GM19468 (cell line): ENCODE results near the gene RELN.
"Not testable (repeated sequence)": the region's sequence is repeated elsewhere in the genome, so short reads cannot be mapped to it uniquely, and the experiment has no call there.

Source experiments
- ATAC-seq: cut with Tn5 transposase; IDR thresholded peaks from one replicate; pipeline ENCODE4 v1.9.1; 2021; ENCODE audit warnings: mild to moderate bottlenecking, moderate library complexity, moderate number of reproducible peaks; ENCODE audit not compliant: unreplicated experiment; ENCODE audit errors: extremely low read depth

RELN gene

GRCh38 chr7:103797647-103798307 lies 191.7 kb downstream of the RELN start:
- no peak for ATAC-seq

DNA sequence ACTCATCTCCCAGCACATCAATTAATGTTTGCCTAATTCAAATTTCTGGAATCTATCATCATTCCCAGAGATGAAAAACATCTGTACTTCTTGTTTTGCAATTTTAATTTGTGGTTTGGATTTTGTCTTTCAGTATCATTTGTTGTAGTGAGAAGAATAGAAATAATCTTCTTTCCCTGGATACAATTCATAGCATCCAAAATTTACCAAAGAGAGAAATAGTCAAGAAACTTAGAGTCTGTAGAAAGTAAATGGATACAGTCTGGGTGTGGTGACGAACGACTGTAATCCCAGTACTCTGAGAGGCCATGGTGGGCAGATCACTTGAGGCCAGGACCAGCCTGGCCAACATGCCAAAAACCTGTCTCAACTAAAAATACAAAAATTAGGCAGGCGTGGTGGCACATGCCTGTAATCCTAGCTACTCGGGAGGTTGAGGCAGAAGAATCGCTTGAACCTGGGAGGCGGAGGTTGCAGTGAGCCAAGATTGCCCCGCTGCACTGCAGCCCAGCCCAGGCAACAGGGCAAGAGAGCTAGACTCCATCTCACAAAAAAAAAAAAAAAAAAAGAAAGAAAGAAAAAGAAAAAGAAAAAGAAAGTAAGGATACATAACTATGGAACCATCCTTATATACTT lies 193.0 kb downstream of the RELN start:
- ATAC-seq: no peak

DNA sequence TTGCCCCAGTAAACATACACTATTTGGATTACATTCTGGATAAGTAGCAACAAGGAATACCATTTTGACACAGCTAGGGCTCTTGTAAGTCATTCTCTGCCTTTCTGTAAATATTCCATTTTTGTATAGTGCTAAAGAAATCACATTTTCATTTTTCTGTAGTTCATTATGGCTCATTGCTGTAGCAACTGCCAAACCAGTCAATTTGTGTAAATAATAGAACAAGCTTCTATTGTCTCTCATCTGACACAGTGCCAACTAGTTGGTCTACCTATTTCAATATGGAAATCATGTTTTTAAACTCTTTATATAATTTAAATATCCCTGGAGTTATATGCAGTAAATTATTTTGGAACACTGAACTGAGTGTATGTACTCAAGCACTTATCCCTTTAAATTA lies 193.7 kb downstream of the RELN start:
- no peak for ATAC-seq

DNA sequence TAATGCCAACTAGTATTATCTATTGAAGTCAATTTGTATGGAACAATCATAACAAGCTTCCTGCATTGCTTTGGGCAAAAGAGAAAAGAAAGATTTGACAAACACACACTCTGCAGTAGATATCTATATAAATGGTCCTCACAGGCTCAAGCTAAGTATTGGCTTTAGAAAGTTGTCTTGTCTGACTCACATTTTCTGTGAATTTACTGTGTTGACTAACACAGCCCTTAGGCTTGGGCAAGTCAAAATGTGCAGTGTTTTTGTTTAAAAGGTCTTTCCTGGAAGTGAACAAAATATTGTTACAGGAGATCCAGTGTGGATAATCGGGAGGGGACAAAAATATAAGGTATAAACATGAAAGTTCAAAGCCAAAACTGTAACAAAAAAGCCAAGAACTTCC lies 194.4 kb downstream of the RELN start:
- no peak for ATAC-seq

DNA sequence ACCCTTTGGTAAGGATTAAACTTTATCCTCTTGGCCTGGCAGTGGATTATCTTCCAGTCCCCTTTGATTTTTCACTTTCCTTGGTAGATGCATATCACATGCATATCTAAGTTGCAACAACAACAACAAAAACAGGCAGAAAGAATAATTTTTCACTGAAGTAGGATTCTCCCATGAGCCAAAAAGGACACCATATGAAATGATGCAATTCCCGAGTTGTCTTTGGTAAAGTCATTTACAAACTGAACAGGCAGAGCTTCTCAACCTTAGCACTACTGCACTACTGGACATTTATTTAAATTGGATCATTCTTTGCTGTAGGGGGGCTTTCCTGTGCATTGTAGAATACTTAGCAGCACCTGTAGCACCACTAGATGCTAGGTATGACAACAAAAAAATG lies 195.0 kb downstream of the RELN start:
- ATAC-seq: no peak

GRCh38 chr7:103793614-103794013 lies 195.8 kb downstream of the RELN start:
- no peak for ATAC-seq

- ATAC-seq: no peak
Observed at GRCh38 chr7:103791894-103792293, 197.6 kb downstream of the RELN start.

- ATAC-seq: not testable (repeated sequence)
Observed at GRCh38 chr7:103787041-103787440, 202.4 kb downstream of the RELN start.

DNA sequence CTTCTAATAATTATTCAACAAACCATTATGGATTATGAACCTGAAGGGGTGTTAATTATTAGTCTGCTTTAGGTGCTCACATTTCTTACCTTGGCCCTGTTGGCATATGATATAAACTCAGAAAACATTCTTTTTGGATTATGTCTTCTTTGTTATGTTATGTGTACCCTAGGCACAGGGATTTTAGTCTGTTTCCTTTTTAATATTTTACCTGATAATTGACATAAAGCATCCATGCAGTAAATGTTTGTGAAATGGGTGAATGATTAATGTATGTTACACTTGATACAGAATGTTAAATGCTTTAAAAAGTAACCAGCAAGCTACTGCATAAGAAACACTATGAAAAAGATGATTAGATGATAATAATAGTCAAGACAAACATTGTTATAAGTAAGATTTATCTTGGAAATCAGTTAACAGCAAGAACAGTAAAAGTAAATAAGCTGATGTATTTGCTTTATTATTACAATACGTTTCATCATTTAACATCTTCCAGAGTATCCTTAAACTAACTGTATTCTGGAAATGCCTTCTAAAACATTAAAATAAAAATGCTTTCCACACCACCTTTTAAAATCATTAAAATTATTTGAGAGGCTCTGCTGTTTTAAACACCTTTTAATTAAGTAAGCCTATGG lies 204.7 kb downstream of the RELN start:
- no peak for ATAC-seq

DNA sequence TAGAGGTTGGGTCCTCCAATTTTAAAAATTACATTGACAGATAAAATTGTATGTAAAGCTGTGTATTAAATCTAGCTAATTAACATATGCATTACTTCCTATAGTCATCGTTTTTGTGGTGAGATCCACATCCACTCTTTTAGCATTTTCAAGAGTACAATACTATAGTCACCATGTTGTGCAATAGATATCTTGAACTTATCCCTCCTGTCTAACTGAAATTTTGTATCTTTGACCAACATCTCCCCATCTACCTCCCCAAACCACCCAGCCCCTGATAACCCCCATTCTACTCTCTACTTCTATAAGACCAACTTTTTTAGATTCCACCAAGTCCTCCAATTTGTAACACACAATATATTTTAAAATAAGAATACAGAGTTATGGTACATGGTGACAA lies 208.0 kb downstream of the RELN start:
- ATAC-seq: no peak

DNA sequence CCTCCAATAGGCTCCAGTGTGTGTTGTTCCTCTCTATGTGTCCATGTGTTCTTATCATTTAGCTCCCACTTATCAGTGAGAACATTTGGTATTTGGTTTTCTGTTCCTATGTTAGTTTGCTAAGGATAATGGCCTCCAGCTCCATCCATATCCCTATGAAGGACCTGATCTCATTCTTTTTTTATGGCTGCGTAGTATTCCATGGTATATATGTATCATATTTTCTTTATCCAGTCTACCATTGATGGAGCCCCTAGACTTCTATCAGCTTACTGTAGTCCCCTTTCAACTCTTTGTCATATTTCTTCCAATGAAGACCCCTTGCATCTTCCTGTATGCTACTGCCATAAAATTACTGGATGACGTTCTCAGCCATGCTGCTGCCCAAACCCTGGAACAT lies 208.9 kb downstream of the RELN start:
- not testable (repeated sequence) for ATAC-seq

- no peak for ATAC-seq
Observed at GRCh38 chr7:103777440-103777839, 212.0 kb downstream of the RELN start.

- ATAC-seq: no peak
Observed at GRCh38 chr7:103773726-103774125, 215.7 kb downstream of the RELN start.

- no peak for ATAC-seq
Observed at GRCh38 chr7:103772171-103772773, 217.2 kb downstream of the RELN start.

DNA sequence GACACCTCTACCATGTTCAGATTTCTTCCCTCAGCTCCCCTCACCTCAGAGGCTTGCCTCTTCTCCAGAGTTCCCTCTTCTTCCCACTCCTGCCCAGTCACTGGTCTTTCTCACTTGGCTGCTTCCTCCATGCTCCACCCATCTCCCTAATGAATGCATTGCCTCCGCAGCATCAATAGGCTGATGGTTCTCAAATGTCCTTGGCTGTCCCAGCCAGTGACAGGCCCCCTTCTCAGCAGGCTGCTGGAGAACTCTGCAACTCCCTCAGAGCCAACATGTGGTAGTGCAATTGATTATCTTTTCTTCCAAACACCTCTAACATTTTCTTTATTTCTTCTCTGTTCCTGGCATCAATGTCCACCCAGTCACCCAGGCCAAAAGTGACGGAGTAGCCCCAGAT lies 218.2 kb downstream of the RELN start:
- ATAC-seq: no peak

DNA sequence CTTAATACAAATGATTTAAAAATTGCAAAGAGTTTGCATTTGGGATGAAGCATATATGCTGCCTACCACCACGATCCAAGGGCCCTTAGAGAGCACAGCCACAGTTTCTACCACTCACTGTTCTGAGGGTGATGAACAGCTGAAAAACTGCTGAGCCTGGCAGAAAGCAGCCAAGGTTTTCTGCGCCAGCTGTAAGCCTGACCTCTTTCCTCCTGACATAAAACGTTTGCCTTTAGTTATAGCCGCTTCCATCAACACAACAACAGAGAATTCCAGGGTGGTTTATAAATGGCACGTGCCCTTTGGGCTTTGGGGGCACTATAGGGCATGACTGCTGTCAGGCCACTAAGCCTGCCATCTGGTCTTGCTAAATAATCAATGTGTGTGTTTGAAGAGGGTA lies 222.8 kb downstream of the RELN start:
- ATAC-seq: no peak

DNA sequence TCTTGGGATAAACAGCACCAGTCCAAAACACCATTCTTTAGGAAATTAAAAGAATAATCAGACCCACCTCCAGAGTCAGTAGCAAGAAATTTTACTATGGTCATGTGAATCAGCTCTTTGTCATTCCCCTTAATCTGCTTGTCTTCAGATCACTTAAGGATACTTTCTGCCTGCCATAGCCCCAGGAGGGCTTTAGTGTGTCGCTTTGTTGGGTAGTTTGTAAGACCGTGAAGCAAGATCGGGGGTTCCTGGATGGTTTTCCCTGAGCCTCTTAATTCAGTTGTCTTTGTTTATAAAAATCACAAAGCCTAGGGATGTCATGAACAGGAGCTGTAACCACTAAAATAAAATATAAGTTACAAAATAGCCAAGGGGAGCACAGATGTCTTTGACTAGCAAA lies 223.6 kb downstream of the RELN start:
- ATAC-seq: no peak

- ATAC-seq: no peak
Observed at GRCh38 chr7:103764901-103765300, 224.6 kb downstream of the RELN start.

- no peak for ATAC-seq
Observed at GRCh38 chr7:103762877-103763276, 226.6 kb downstream of the RELN start.

DNA sequence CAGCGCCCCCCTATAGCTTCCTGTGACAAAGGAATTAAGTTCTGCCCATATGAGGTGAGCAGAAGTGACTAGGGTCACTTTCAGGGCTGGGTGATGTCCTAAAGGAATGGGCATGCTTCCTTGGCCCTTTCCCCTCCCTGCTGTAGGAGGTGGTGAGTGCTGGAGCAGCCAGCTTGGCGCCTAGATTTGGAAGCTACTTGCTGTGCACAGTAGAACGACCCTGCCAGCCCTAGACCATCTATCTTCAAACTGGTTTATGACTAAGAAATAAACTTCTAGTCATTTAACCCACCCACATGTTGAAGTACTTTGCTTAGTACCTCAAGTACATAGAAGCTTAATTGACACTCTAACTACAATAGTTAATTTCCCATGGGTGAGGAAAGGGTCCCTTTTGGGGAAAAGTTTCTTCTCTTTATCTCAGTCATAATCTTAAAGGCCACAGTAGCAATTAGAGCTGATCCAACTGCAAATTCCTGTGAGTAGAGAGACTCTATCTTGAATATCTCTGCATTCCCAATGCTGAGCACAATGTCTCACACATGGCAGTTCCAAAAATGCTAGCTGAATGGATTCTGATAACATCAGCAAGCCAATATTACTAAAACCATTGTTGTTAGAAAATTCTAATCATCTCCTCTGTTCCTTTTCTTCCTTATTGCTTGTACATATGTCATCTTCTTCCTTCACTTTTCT lies 227.2 kb downstream of the RELN start:
- ATAC-seq: no peak

- no peak for ATAC-seq
Observed at GRCh38 chr7:103752995-103753394, 236.5 kb downstream of the RELN start.
